IMR-90 (cell line): ENCODE results near the gene STOX2. TPM values are rescaled to one million over a fixed set of nuclear protein-coding genes. Genes with fewer than 3 reads are reported as not detected.

ENCODE experiments used
- ATAC-seq: fragments of 200-7000 bp; cut with Tn5 transposase; 2 replicates; pipeline ENCODE4 v1.9.1; 2020; ENCODE audit warnings: low read depth, mild to moderate bottlenecking, moderate library complexity
- BruUV-seq: library from RNA; stranded (reverse); fragments of 400-500 nt; replicated peaks from 2 replicates; lab custom pipeline; 2021; lab: Mats Ljungman, UMichigan
- CTCF ChIA-PET: fragments of 300-600 bp; formaldehyde crosslinking; extraction: SDS; loops from one replicate; lab custom pipeline; 2021; ENCODE audit warnings: antibody characterized with exemption; lab: Yijun Ruan, JAX
- POLR2A ChIA-PET: fragments of 300-600 bp; sonication (Branson Sonifier 250); formaldehyde crosslinking; loops from one replicate; lab custom pipeline; 2022; ENCODE audit warnings: antibody characterized with exemption; ENCODE audit not compliant: unreplicated experiment; lab: Charles Lee
- DNase-seq: peaks from one replicate; pipeline ENCODE4 v3.0.0; 2013
- H2AFZ ChIP-seq: replicated peaks from 2 replicates; pipeline ENCODE3; 2013; ENCODE audit warnings: low read length, mild to moderate bottlenecking; ENCODE audit not compliant: poor library complexity
- H2AK5ac ChIP-seq: 2 replicates; pipeline ENCODE4 v1.6.1; 2013; ENCODE audit warnings: low read depth, low read length, inconsistent platforms
- H2AK9ac ChIP-seq: replicated peaks from 2 replicates; pipeline ENCODE3; 2013; ENCODE audit warnings: mild to moderate bottlenecking, low read depth, low read length, moderate library complexity; ENCODE audit not compliant: poor library complexity
- H2BK120ac ChIP-seq: 2 replicates; pipeline ENCODE4 v1.6.1; 2013; ENCODE audit warnings: low read depth, low read length, inconsistent platforms
- H2BK15ac ChIP-seq: 3 replicates; pipeline ENCODE4 v1.6.1; 2013; ENCODE audit warnings: low read depth, low read length, inconsistent platforms
- H2BK20ac ChIP-seq: 2 replicates; pipeline ENCODE4 v1.6.1; 2013; ENCODE audit warnings: low read depth, mild to moderate bottlenecking, inconsistent platforms, low read length, moderate library complexity
- H2BK5ac ChIP-seq: 2 replicates; pipeline ENCODE4 v1.6.1; 2013; ENCODE audit warnings: mild to moderate bottlenecking, low read depth, low read length, inconsistent platforms; ENCODE audit not compliant: poor library complexity, severe bottlenecking
- H3K14ac ChIP-seq: replicated peaks from 2 replicates; pipeline ENCODE4 v1.6.1; 2013; ENCODE audit warnings: low read depth, low read length, inconsistent platforms
- H3K18ac ChIP-seq: 2 replicates; pipeline ENCODE4 v1.6.1; 2013; ENCODE audit warnings: low read depth, low read length, control low read depth
- H3K23ac ChIP-seq: 2 replicates; pipeline ENCODE4 v1.6.1; 2013; ENCODE audit warnings: low read depth, low read length, inconsistent platforms
- H3K27ac ChIP-seq: 2 replicates; pipeline ENCODE4 v1.5.1; 2013; ENCODE audit warnings: mild to moderate bottlenecking, control low read depth, low read length; ENCODE audit not compliant: insufficient read depth
- H3K27me3 ChIP-seq: 2 replicates; pipeline ENCODE4 v1.6.1; 2013; ENCODE audit warnings: low read length; ENCODE audit not compliant: control insufficient read depth, insufficient read depth
- H3K36me3 ChIP-seq: 2 replicates; pipeline ENCODE4 v1.6.1; 2013; ENCODE audit warnings: low read length, mixed read lengths; ENCODE audit not compliant: control insufficient read depth, insufficient read depth
- H3K4ac ChIP-seq: 2 replicates; pipeline ENCODE4 v1.6.1; 2013; ENCODE audit warnings: low read depth, low read length, inconsistent platforms
- H3K4me1 ChIP-seq: 2 replicates; pipeline ENCODE4 v1.6.1; 2013; ENCODE audit warnings: low read length, mixed read lengths; ENCODE audit not compliant: control insufficient read depth, insufficient read depth
- H3K4me2 ChIP-seq: 2 replicates; pipeline ENCODE4 v1.6.1; 2013; ENCODE audit warnings: low read depth, mild to moderate bottlenecking, control low read depth, low read length, moderate library complexity
- H3K4me3 ChIP-seq: 2 replicates; pipeline ENCODE4 v1.5.1; 2013; ENCODE audit warnings: low read depth, mild to moderate bottlenecking, control low read depth, low read length, moderate library complexity; ENCODE audit not compliant: insufficient read depth
- H3K56ac ChIP-seq: 2 replicates; pipeline ENCODE4 v1.6.1; 2013; ENCODE audit warnings: low read length, inconsistent platforms; ENCODE audit not compliant: insufficient read depth; ENCODE audit errors: extremely low read depth
- H3K79me1 ChIP-seq, 2 experiments: 2 replicates each; pipeline ENCODE4 v1.6.1; 2013; ENCODE audit warnings: low read length in 2 of 2, inconsistent platforms in 1 of 2, low read depth in 1 of 2
- H3K9ac ChIP-seq: 2 replicates; pipeline ENCODE4 v1.6.1; 2013; ENCODE audit warnings: low read depth, low read length, control low read depth
- H3K9me1 ChIP-seq: 2 replicates; pipeline ENCODE4 v1.6.1; 2013; ENCODE audit warnings: low read length, inconsistent platforms; ENCODE audit not compliant: insufficient read depth
- H3K9me3 ChIP-seq: 2 replicates; pipeline ENCODE4 v1.6.1; 2013; ENCODE audit warnings: low read length; ENCODE audit not compliant: control insufficient read depth, insufficient read depth
- H4K20me1 ChIP-seq: 2 replicates; pipeline ENCODE4 v1.6.1; 2013; ENCODE audit warnings: low read length, inconsistent platforms; ENCODE audit not compliant: insufficient read depth
- H4K5ac ChIP-seq: 2 replicates; pipeline ENCODE4 v1.6.1; 2013; ENCODE audit warnings: mild to moderate bottlenecking, low read depth, low read length, control low read depth
- H4K8ac ChIP-seq, 2 experiments: 2 replicates each; pipeline ENCODE4 v1.6.1; 2013; ENCODE audit warnings: low read depth in 2 of 2, low read length in 2 of 2, control low read depth in 1 of 2, inconsistent platforms in 1 of 2
- H4K91ac ChIP-seq: 2 replicates; pipeline ENCODE4 v1.6.1; 2013; ENCODE audit warnings: low read depth, low read length, inconsistent platforms; ENCODE audit not compliant: insufficient read depth
- BHLHE40 ChIP-seq: fragments of 150-350 bp; IDR thresholded peaks from 2 replicates; pipeline ENCODE4 v1.6.1; 2016; ENCODE audit warnings: mild to moderate bottlenecking, low read depth, low read length
- CEBPB ChIP-seq: IDR thresholded peaks from 2 replicates; pipeline ENCODE4 v1.6.1; 2012; ENCODE audit warnings: low read depth, low read length, improper control_type of control experiment
- CHD1 ChIP-seq: IDR thresholded peaks from 2 replicates; pipeline ENCODE4 v1.6.1; 2012; ENCODE audit warnings: low read depth, low read length, improper control_type of control experiment
- FOS ChIP-seq: fragments of 150-350 bp; IDR thresholded peaks from 2 replicates; pipeline ENCODE4 v1.6.1; 2016; ENCODE audit warnings: low read depth, low read length
- MAFK ChIP-seq: IDR thresholded peaks from 2 replicates; pipeline ENCODE4 v1.6.1; 2012; ENCODE audit warnings: low read depth, low read length, improper control_type of control experiment
- MAZ ChIP-seq: IDR thresholded peaks from 2 replicates; pipeline ENCODE4 v1.6.1; 2012; ENCODE audit warnings: low read depth, mild to moderate bottlenecking, low read length, improper control_type of control experiment, moderate library complexity, borderline replicate concordance
- MXI1 ChIP-seq: IDR thresholded peaks from 2 replicates; pipeline ENCODE4 v1.6.1; 2012; ENCODE audit warnings: low read depth, mild to moderate bottlenecking, low read length, moderate library complexity, borderline replicate concordance
- NFE2L2 ChIP-seq: fragments of 150-350 bp; IDR thresholded peaks from 2 replicates; pipeline ENCODE4 v1.6.1; 2016; ENCODE audit warnings: low read depth, mild to moderate bottlenecking, low read length
- POLR2A ChIP-seq: IDR thresholded peaks from 2 replicates; pipeline ENCODE4 v1.6.1; 2012; ENCODE audit warnings: mild to moderate bottlenecking, low read depth, low read length
- RAD21 ChIP-seq: IDR thresholded peaks from 2 replicates; pipeline ENCODE4 v1.6.1; 2012; ENCODE audit warnings: low read length, improper control_type of control experiment
- RCOR1 ChIP-seq: IDR thresholded peaks from 2 replicates; pipeline ENCODE4 v1.6.1; 2012; ENCODE audit warnings: mild to moderate bottlenecking, low read length, improper control_type of control experiment; ENCODE audit not compliant: insufficient replicate concordance
- RFX5 ChIP-seq: IDR thresholded peaks from 2 replicates; pipeline ENCODE4 v1.8.0; 2012; ENCODE audit warnings: low read depth, mild to moderate bottlenecking, low read length, moderate library complexity
- SMC3 ChIP-seq: fragments of 150-350 bp; IDR thresholded peaks from 2 replicates; pipeline ENCODE4 v1.6.1; 2016; ENCODE audit warnings: low read depth, mild to moderate bottlenecking, antibody characterized with exemption, low read length, moderate library complexity
- WGBS, 2 experiments: methylation state at CpG; one replicate each; pipeline versions ENCODE4 v1.1.5 to v1.1.7; 2013; ENCODE audit warnings: missing lambda C conversion rate in 2 of 2; ENCODE audit not compliant: insufficient read length in 1 of 2; ENCODE audit errors: extremely low coverage in 2 of 2; 5-methylcytosine and 5-hydroxymethylcytosine counted together
- dilution Hi-C: fragments of 300-500 bp; cut with HindIII; formaldehyde crosslinking; loops from one replicate; pipeline ENCODE4 v1.14.3; 2018; ENCODE audit warnings: low sequenced_read_pairs; ENCODE audit not compliant: unreplicated experiment
- in situ Hi-C: fragments of 300-500 bp; cut with MboI; formaldehyde crosslinking; loops from 3 replicates; pipeline ENCODE4 v1.14.3; 2019; ENCODE audit warnings: low sequenced_read_pairs, inconsistent platforms, mixed read lengths
- intact Hi-C: fragments of 100-400 bp; cut with micrococcal nuclease; formaldehyde crosslinking; loops from 2 replicates; pipeline ENCODE4 v1.10.0; 2022
- polyA plus RNA-seq, 3 experiments: library from polyadenylated mRNA; depleted of rRNA; stranded (reverse); fragments of >200 nt; gene quantifications; 2 replicates each; pipeline ENCODE4 v1.2.3, GENCODE V29; 2012; ENCODE audit warnings: low replicate concordance in 1 of 3
- total RNA-seq: library from RNA; depleted of rRNA; stranded (reverse); fragments of >200 nt; gene quantifications from 2 replicates; pipeline ENCODE4 v1.2.3, GENCODE V29; 2012
- TF ChIP-seq, protein P1 (sequence below): conservative IDR thresholded peaks from 2 replicates; pipeline ENCODE4 v1.5.1; 2012; ENCODE audit warnings: mild to moderate bottlenecking, low read depth, low read length, improper control_type of control experiment
- TF ChIP-seq, protein P2 (sequence below): fragments of 150-350 bp; IDR thresholded peaks from 2 replicates; pipeline ENCODE4 v1.6.1; 2016; ENCODE audit warnings: low read depth, mild to moderate bottlenecking, low read length, moderate library complexity, borderline replicate concordance
- TF ChIP-seq, protein P3 (sequence below): fragments of 150-350 bp; IDR thresholded peaks from 2 replicates; pipeline ENCODE4 v1.6.1; 2017; ENCODE audit warnings: mild to moderate bottlenecking, antibody characterized with exemption, low read length, low read depth

Gene STOX2
- total and polyA plus RNA-seq, 2 of the 4 experiments (the other 2 are of a cell fraction): 1.1 to 5.4 TPM

DNA sequence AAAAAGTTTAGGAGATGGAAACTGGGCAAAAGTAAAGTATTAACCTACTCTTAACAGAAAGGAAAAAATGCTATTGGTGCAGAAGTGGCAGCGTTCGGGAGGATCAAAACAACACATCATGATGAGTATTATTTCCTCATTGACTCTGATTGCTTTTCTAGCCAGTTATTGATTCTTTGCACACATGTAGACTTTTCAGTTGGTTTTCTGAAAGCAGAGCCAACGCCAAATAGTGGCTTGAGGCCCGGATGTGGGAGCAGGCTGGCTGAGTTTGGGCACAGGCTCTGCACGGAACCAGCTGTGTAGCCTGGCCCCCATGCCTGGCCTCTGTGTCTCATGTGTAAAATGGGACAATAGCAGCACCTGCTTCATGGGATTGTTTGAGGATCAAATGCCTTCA is 21.8 kb downstream of the STOX2 start:
- no CpG with 5 or more reads among the region's 5 CpGs for WGBS, 2 experiments
- Histone ChIP-seq H4K91ac (no peak overlapping the region), H3K4ac (no peak overlapping the region), H3K27ac (no peak overlapping the region), H3K4me1 (no peaks in the 10 kb centered on the region; the same call in 1 of the 2 replicates), H2BK120ac (no peak overlapping the region), H3K9me1 (no peaks in the 10 kb centered on the region), H3K18ac (no peak overlapping the region), H3K79me1 (no peaks in the 10 kb centered on the region), H2BK15ac (no peak overlapping the region), H3K23ac (no peak overlapping the region), H3K4me3 (no peak overlapping the region), H2BK5ac (no peak overlapping the region), H4K20me1 (no peaks in the 10 kb centered on the region), H2BK20ac (no peak overlapping the region), H3K27me3 (no peaks in the 10 kb centered on the region; the same call in 1 of the 2 replicates), H2AFZ (no peak overlapping the region), H3K56ac (no peak overlapping the region), H2AK9ac (no peak overlapping the region), H3K4me2 (no peak overlapping the region), H3K36me3 (no peaks in the 10 kb centered on the region; the same call in 1 of the 2 replicates), H2AK5ac (no peak overlapping the region), H3K9ac (no peak overlapping the region), H3K9me3 (no peaks in the 10 kb centered on the region), H4K5ac (no peak overlapping the region), H4K8ac (no peak overlapping the region), H3K14ac (no peak overlapping the region)
- TF ChIP-seq CHD1: no peak
- TF ChIP-seq RCOR1: no peak
- TF ChIP-seq, protein P1, sequence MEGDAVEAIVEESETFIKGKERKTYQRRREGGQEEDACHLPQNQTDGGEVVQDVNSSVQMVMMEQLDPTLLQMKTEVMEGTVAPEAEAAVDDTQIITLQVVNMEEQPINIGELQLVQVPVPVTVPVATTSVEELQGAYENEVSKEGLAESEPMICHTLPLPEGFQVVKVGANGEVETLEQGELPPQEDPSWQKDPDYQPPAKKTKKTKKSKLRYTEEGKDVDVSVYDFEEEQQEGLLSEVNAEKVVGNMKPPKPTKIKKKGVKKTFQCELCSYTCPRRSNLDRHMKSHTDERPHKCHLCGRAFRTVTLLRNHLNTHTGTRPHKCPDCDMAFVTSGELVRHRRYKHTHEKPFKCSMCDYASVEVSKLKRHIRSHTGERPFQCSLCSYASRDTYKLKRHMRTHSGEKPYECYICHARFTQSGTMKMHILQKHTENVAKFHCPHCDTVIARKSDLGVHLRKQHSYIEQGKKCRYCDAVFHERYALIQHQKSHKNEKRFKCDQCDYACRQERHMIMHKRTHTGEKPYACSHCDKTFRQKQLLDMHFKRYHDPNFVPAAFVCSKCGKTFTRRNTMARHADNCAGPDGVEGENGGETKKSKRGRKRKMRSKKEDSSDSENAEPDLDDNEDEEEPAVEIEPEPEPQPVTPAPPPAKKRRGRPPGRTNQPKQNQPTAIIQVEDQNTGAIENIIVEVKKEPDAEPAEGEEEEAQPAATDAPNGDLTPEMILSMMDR: no peak
- TF ChIP-seq MAFK: no peak
- TF ChIP-seq SMC3: no peak
- no peak for TF ChIP-seq RFX5
- TF ChIP-seq NFE2L2: no peak
- no peak for TF ChIP-seq FOS
- TF ChIP-seq BHLHE40: no peak
- no peak for TF ChIP-seq RAD21
- TF ChIP-seq, protein P2, sequence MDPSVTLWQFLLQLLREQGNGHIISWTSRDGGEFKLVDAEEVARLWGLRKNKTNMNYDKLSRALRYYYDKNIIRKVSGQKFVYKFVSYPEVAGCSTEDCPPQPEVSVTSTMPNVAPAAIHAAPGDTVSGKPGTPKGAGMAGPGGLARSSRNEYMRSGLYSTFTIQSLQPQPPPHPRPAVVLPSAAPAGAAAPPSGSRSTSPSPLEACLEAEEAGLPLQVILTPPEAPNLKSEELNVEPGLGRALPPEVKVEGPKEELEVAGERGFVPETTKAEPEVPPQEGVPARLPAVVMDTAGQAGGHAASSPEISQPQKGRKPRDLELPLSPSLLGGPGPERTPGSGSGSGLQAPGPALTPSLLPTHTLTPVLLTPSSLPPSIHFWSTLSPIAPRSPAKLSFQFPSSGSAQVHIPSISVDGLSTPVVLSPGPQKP: no peak
- TF ChIP-seq, protein P3, sequence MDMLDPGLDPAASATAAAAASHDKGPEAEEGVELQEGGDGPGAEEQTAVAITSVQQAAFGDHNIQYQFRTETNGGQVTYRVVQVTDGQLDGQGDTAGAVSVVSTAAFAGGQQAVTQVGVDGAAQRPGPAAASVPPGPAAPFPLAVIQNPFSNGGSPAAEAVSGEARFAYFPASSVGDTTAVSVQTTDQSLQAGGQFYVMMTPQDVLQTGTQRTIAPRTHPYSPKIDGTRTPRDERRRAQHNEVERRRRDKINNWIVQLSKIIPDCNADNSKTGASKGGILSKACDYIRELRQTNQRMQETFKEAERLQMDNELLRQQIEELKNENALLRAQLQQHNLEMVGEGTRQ: no peak
- TF ChIP-seq POLR2A: no peak
- no peak for TF ChIP-seq MXI1
- TF ChIP-seq CEBPB: no peak
- TF ChIP-seq MAZ: no peak
- no peak for DNase-seq
- CTCF ChIA-PET: interaction anchor here (0.6 kb wide), 1 partner anchor 84 kb away, joined by 3 read pairs; no protein-coding TSS in a partner anchor
- in situ Hi-C loops: no loop called here
- intact Hi-C loops: no loop called here
- BruUV-seq: no TSS peak
- POLR2A ChIA-PET: no interaction called here
- dilution Hi-C loops: no loop called here
- ATAC-seq: no peak
